Astrocyte of the cerebellum (primary cell): Measurements from ENCODE around the gene HSPA12A.

Source experiments
- DNase-seq: peaks from one replicate; pipeline ENCODE4 v3.0.0-alpha.2; 2011; ENCODE audit warnings: low read depth
- H3K4me3 ChIP-seq: 2 replicates; pipeline ENCODE4 v1.5.1; 2011; ENCODE audit warnings: mild to moderate bottlenecking, low read depth, low read length, moderate library complexity
- in situ Hi-C: cut with HindIII; loops from 2 replicates; pipeline ENCODE4 v1.10.0; 2017; ENCODE audit warnings: low sequenced_read_pairs
- TF ChIP-seq, protein P1 (sequence below): IDR thresholded peaks from 2 replicates; pipeline ENCODE4 v1.5.1; 2012; ENCODE audit warnings: low read length, low read depth, moderate library complexity, mild to moderate bottlenecking; ENCODE audit errors: missing control alignments

Gene HSPA12A

GRCh38 chr10:116630020-116630419, 112.3 kb downstream of the HSPA12A start:
- TF ChIP-seq, protein P1, sequence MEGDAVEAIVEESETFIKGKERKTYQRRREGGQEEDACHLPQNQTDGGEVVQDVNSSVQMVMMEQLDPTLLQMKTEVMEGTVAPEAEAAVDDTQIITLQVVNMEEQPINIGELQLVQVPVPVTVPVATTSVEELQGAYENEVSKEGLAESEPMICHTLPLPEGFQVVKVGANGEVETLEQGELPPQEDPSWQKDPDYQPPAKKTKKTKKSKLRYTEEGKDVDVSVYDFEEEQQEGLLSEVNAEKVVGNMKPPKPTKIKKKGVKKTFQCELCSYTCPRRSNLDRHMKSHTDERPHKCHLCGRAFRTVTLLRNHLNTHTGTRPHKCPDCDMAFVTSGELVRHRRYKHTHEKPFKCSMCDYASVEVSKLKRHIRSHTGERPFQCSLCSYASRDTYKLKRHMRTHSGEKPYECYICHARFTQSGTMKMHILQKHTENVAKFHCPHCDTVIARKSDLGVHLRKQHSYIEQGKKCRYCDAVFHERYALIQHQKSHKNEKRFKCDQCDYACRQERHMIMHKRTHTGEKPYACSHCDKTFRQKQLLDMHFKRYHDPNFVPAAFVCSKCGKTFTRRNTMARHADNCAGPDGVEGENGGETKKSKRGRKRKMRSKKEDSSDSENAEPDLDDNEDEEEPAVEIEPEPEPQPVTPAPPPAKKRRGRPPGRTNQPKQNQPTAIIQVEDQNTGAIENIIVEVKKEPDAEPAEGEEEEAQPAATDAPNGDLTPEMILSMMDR: no peak
- no peak for DNase-seq
- no peak overlapping the region for H3K4me3 ChIP-seq
- in situ Hi-C loops: no loop called here

- H3K4me3 ChIP-seq: no peak overlapping the region
- in situ Hi-C loops: no loop called here
- TF ChIP-seq, protein P1: no peak
- no peak for DNase-seq
Observed at GRCh38 chr10:116629340-116629739, 113.0 kb downstream of the HSPA12A start.

DNA sequence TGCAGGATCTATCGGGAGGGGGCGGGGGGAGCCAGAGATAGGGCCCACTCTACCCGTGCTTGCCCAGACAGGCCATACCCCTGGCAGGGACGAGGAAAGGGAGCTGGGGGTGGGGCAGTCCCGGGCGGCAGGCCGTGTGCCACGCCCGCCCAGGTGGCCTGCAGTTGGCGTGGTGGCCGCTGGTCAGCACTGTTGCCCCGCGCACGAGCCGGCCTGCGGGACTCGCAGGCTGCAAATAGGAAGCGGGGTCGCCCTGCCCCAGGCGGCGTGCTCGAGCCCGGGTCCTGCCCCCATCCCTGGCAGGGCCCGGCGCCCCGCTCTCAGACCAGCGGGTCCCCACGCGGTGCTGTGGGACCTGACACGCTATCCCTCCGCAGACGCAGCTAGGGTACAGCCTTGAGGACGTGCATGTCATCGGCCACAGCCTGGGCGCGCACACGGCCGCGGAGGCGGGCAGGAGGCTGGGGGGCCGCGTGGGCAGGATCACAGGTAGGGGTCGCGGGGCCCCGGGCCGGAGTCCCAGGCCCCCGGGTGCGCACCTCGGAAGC, 114.9 kb downstream of the HSPA12A start:
- in situ Hi-C loops: no loop called here
- TF ChIP-seq, protein P1: peak; percentile 19
- no peak overlapping the region for H3K4me3 ChIP-seq
- DNase-seq: no peak

- TF ChIP-seq, protein P1: no peak
- no peak for DNase-seq
- H3K4me3 ChIP-seq: no peak overlapping the region
- in situ Hi-C loops: no loop called here
Observed at GRCh38 chr10:116626815-116627214, 115.6 kb downstream of the HSPA12A start.

DNA sequence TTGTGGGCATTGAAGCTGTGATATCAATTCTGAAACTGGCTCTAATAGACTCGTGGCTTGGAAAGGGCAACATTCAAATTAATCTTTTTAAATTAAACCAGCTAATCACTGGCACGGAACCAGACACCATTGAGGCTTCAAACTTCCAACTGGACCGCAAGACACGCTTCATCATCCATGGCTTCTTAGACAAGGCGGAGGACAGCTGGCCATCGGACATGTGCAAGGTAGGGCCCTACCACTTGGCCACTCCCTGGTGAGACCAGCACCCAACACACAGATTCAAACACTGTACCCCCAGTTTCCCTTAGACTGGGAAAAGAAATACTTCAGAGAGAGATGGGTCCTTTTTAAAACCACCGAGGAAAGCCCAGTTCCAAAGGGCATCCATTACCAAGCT, 116.5 kb downstream of the HSPA12A start:
- in situ Hi-C loops: no loop called here
- no peak for DNase-seq
- H3K4me3 ChIP-seq: no peak overlapping the region
- TF ChIP-seq, protein P1: no peak

DNA sequence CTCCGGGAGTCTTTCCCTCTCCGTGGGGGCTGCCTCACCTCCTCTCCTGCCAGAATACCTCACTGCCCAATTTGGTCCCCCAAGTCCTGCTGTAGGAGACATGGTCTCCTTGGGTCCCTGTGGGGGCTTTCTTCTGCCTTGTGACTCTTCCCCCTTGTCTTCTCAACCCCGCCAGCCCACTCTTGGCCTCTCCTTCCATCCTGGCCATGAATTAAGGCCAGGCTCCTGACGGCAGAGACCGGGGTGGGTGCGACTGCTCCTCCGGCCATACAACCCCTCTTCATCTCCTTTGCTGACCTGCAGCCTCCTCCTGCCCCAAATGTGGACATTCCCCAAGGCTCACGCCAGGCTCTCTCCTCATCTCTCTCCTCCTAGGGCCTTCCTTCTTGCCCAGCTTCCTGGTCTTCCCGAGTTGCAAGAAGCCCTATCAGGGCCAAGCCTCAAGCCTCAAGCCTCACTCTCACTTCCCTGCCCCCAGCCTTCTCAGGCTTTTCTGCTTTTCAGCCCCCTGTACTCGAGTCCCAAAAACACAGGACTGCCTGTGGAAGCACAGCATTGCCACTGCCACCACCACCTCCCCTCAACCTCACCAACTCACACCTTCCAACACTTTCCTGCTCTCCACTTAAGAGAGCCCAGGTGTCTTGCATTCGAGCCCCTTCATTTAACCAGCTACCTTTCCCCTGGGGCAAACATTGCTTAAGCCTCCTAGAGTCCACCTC, 120.3 kb downstream of the HSPA12A start:
- in situ Hi-C loops: no loop called here
- no peak for DNase-seq

More for the DNA sequence above, 120.3 kb downstream of the HSPA12A start:
- TF ChIP-seq, protein P1: no peak
- H3K4me3 ChIP-seq: no peak overlapping the region
